HCT116 (cell line): ENCODE results near the gene SERPINB5. TPM values are rescaled to one million over a fixed set of nuclear protein-coding genes. Genes with fewer than 3 reads are reported as not detected.
A peak's percentile ranks its signal among the peaks of the same experiment; 100 is the strongest.

Source experiments
- ATAC-seq: fragments of 200-7000 bp; cut with Tn5 transposase; 2 replicates; pipeline ENCODE4 v1.9.1; 2020; ENCODE audit warnings: mild to moderate bottlenecking, moderate library complexity
- BruUV-seq: library from RNA; stranded (reverse); fragments of 400-500 nt; replicated peaks from 2 replicates; lab custom pipeline; 2021; lab: Mats Ljungman, UMichigan
- CTCF ChIA-PET: fragments of 300-600 bp; sonication (Branson Sonifier 250); formaldehyde crosslinking; loops from one replicate; lab custom pipeline; 2021; ENCODE audit warnings: antibody characterized with exemption; lab: Charles Lee
- POLR2A ChIA-PET: fragments of 300-600, 350-600 bp; sonication (Branson Sonifier 250); formaldehyde crosslinking; loops from one replicate; lab custom pipeline; 2021; ENCODE audit warnings: antibody characterized with exemption; lab: Charles Lee
- RAD21 ChIA-PET, 2 experiments: fragments of 300-600 bp; sonication (Branson Sonifier 250); formaldehyde crosslinking; loops; one replicate each; lab custom pipeline; 2023; ENCODE audit warnings: low total read pairs in 2 of 2; ENCODE audit not compliant: uncharacterized antibody in 2 of 2, unreplicated experiment in 2 of 2, low non-redundant PET in 1 of 2; lab: Charles Lee
- DNase-seq: peaks from one replicate; pipeline ENCODE4 v3.0.0-alpha.2; 2010; ENCODE audit warnings: low read depth, low spot score
- H2AFZ ChIP-seq: fragments of 200-600 bp; shearing (Covaris generic), sonication (generic); 2 replicates; pipeline ENCODE4 v1.6.1; 2017; ENCODE audit warnings: low read depth, mixed run types, mixed read lengths, antibody characterized with exemption, low read length; ENCODE audit not compliant: poor library complexity, severe bottlenecking
- H3K27ac ChIP-seq: 2 replicates; pipeline ENCODE4 v1.5.1; 2012; ENCODE audit warnings: low read depth, low read length
- H3K27me3 ChIP-seq: fragments of 200-600 bp; sonication (generic); 2 replicates; pipeline ENCODE4 v1.6.1; 2016; ENCODE audit warnings: mixed run types, low read length, mixed read lengths; ENCODE audit not compliant: insufficient read depth
- H3K36me3 ChIP-seq, 2 experiments: fragments of 200-500 bp in 1 of 2; fragments of 200-600 bp in 1 of 2; sonication (Bioruptor generic) in 1 of 2; sonication (generic) in 1 of 2; 2 replicates each; pipeline versions ENCODE4 v1.5.1 to v1.6.1; 2014 to 2016; ENCODE audit warnings: low read length in 2 of 2, inconsistent platforms in 1 of 2, mixed read lengths in 1 of 2, mixed run types in 1 of 2; ENCODE audit not compliant: insufficient read depth in 2 of 2, control insufficient read depth in 1 of 2
- H3K4me1 ChIP-seq, 2 experiments: fragments of 200-600 bp in 1 of 2; sonication (generic) in 1 of 2; 2 replicates each; pipeline versions ENCODE4 v1.5.1 to v1.6.1; 2012 to 2017; ENCODE audit warnings: low read length in 2 of 2, inconsistent platforms in 1 of 2, mild to moderate bottlenecking in 1 of 2, mixed read lengths in 1 of 2, mixed run types in 1 of 2, moderate library complexity in 1 of 2; ENCODE audit not compliant: insufficient read depth in 2 of 2, control insufficient read depth in 1 of 2
- H3K4me2 ChIP-seq: fragments of 200-600 bp; sonication (generic); 2 replicates; pipeline ENCODE4 v1.6.1; 2017; ENCODE audit warnings: mixed run types, low read length, mixed read lengths
- H3K4me3 ChIP-seq, 2 experiments: fragments of 200-600 bp in 1 of 2; sonication (generic) in 1 of 2; replicated peaks in 1 of 2; 2 replicates each; pipeline ENCODE4 v1.5.1; 2011 to 2016; ENCODE audit warnings: low read length in 2 of 2, control low read depth in 1 of 2, low read depth in 1 of 2, mild to moderate bottlenecking in 1 of 2, mixed read lengths in 1 of 2, mixed run types in 1 of 2
- H3K79me2 ChIP-seq: fragments of 200-600 bp; sonication (generic); 2 replicates; pipeline ENCODE4 v1.6.1; 2017; ENCODE audit warnings: mild to moderate bottlenecking, mixed run types, low read length, moderate library complexity, mixed read lengths; ENCODE audit not compliant: insufficient read depth
- H3K9ac ChIP-seq: fragments of 200-600 bp; sonication (generic); 2 replicates; pipeline ENCODE4 v1.6.1; 2016; ENCODE audit warnings: low read length, mixed read lengths
- H3K9me2 ChIP-seq: fragments of 200-600 bp; sonication (generic), shearing (Covaris generic); 2 replicates; pipeline ENCODE4 v1.6.1; 2017; ENCODE audit warnings: mixed run types, mild to moderate bottlenecking, moderate library complexity; ENCODE audit not compliant: insufficient read depth
- H3K9me3 ChIP-seq, 2 experiments: fragments of 200-500 bp in 1 of 2; fragments of 200-600 bp in 1 of 2; sonication (Bioruptor generic) in 1 of 2; sonication (generic) in 1 of 2; 2 replicates each; pipeline ENCODE4 v1.6.1; 2014 to 2017; ENCODE audit warnings: low read length in 2 of 2, mixed read lengths in 2 of 2, inconsistent platforms in 1 of 2, low read depth in 1 of 2, mild to moderate bottlenecking in 1 of 2, mixed run types in 1 of 2, moderate library complexity in 1 of 2; ENCODE audit not compliant: control insufficient read depth in 1 of 2, insufficient read depth in 1 of 2
- H4K20me1 ChIP-seq: fragments of 200-600 bp; sonication (generic), shearing (Covaris generic); 2 replicates; pipeline ENCODE4 v1.6.1; 2017; ENCODE audit warnings: mixed run types, mild to moderate bottlenecking, moderate library complexity; ENCODE audit not compliant: insufficient read depth
- CTCF ChIP-seq, 3 experiments: fragments of 200-600 bp in 1 of 3; sonication (generic) in 1 of 3; IDR thresholded peaks in 2 of 3; conservative IDR thresholded peaks in 1 of 3; 2 replicates each; pipeline ENCODE4 v1.5.1; 2012 to 2017; ENCODE audit warnings: low read depth in 2 of 3, low read length in 2 of 3, antibody characterized with exemption in 1 of 3, borderline replicate concordance in 1 of 3, control low read depth in 1 of 3, mild to moderate bottlenecking in 1 of 3, mixed read lengths in 1 of 3, mixed run types in 1 of 3, moderate library complexity in 1 of 3; ENCODE audit not compliant: insufficient read depth in 1 of 3
- ELF1 ChIP-seq: IDR thresholded peaks from 2 replicates; pipeline ENCODE4 v1.6.1; 2012; ENCODE audit warnings: low read depth, borderline replicate concordance
- EZH2 ChIP-seq: fragments of 200-600 bp; sonication (generic); IDR thresholded peaks from 2 replicates; pipeline ENCODE4 v1.6.1; 2017; ENCODE audit warnings: antibody characterized with exemption, mixed run types
- SRF ChIP-seq: IDR thresholded peaks from 2 replicates; pipeline ENCODE4 v1.6.1; 2012; ENCODE audit warnings: low read depth
- ZBTB33 ChIP-seq: IDR thresholded peaks from 2 replicates; pipeline ENCODE4 v1.6.1; 2011; ENCODE audit warnings: mild to moderate bottlenecking, low read length, moderate library complexity; ENCODE audit not compliant: insufficient replicate concordance; ENCODE audit errors: extremely low read depth
- intact Hi-C: fragments of 100-400 bp; cut with micrococcal nuclease; formaldehyde crosslinking; loops from 2 replicates; pipeline ENCODE4 v1.10.0; 2022
- total RNA-seq: library from RNA; stranded (reverse); gene quantifications from one replicate; pipeline ENCODE4 v1.2.1, GENCODE V29; 2021; ENCODE audit not compliant: unreplicated experiment

Gene SERPINB5
- total RNA-seq, 1 experiment from 2014 or later: 19.5 TPM

GRCh38 chr18:63468575-63468974 lies 8.2 kb upstream of the SERPINB5 start (continued):
- TF ChIP-seq ZBTB33 (no peak), CTCF (IDR thresholded peaks at IDR 0.05 in 2 of 3, conservative IDR thresholded peaks at IDR 0.05 in 1 of 3; ENCODE audit: borderline replicate concordance in 1 of 3, insufficient read depth in 1 of 3, low read depth in 2 of 3, low read length in 2 of 3) (no peak)

- intact Hi-C loops: no loop called here
- ChIA-PET POLR2A (no interaction called here), CTCF (interaction anchor here (1.3 kb wide), 1 partner anchor 41 kb away, joined by 3 read pairs; no protein-coding TSS in a partner anchor), RAD21 (no interaction called here)
- no peaks in the 10 kb centered on the region for H3K79me2 ChIP-seq
- DNase-seq (no peak), ATAC-seq (0 out of 2 replicates have a peak, but pooled peaks have one; percentile 18)
- H3K4me3 ChIP-seq: no peak overlapping the region
- H4K20me1 ChIP-seq: no peaks in the 10 kb centered on the region
- no peaks in the 10 kb centered on the region for H3K9me2 ChIP-seq
- H2AFZ ChIP-seq: no peak overlapping the region
- no peaks in the 10 kb centered on the region for H3K9me3 ChIP-seq
- H3K4me2 ChIP-seq: no peak overlapping the region
- H3K27ac ChIP-seq: no peak overlapping the region
- TF ChIP-seq EZH2 (no peak), ELF1 (no peak), SRF (no peak)
- BruUV-seq: no TSS peak
- H3K27me3 ChIP-seq: no peaks in the 10 kb centered on the region
- no peak overlapping the region for H3K9ac ChIP-seq
- no peaks in the 10 kb centered on the region for H3K36me3 ChIP-seq
- peaks cover 7 to 18% of the 10 kb centered on the region in 2 experiments for H3K4me1 ChIP-seq
Observed at GRCh38 chr18:63470751-63471150, 6.0 kb upstream of the SERPINB5 start.
